Heart left ventricle (tissue), 16 donors: ENCODE data around the gene SYPL1. TPM values are rescaled to one million over a fixed set of nuclear protein-coding genes. Genes with fewer than 3 reads are reported as not detected.
A peak's percentile ranks its signal among the peaks of the same experiment; 100 is the strongest.

Experiments
- ATAC-seq, 4 donors: fragments of 200-7000 bp; cut with Tn5 transposase; one replicate each; pipeline ENCODE4 v1.9.1; 2020 to 2022; ENCODE audit warnings: moderate library complexity in 4 of 4, mild to moderate bottlenecking in 3 of 4, moderate number of reproducible peaks in 1 of 4
- DNase-seq, 5 donors: peaks; one replicate each; pipeline ENCODE4 v3.0.0-alpha.2; 2020
- H3K27ac ChIP-seq, 12 donors: fragments of 200-600 bp; sonication (generic) in 4 of 12; one replicate each; pipeline versions ENCODE4 v1.5.0 to v1.8.0; 2016 to 2022; ENCODE audit warnings: mild to moderate bottlenecking in 2 of 12
- H3K27me3 ChIP-seq, 9 donors: fragments of 200-600 bp; sonication (generic) in 2 of 9; one replicate each; pipeline versions ENCODE4 v1.5.1 to v1.8.0; 2016 to 2022; ENCODE audit warnings: mild to moderate bottlenecking in 3 of 9
- H3K36me3 ChIP-seq, 9 donors: fragments of 200-600 bp; sonication (generic) in 2 of 9; one replicate each; pipeline versions ENCODE4 v1.5.0 to v1.8.0; 2018 to 2022; ENCODE audit warnings: mild to moderate bottlenecking in 2 of 9
- H3K4me1 ChIP-seq, 12 donors: fragments of 200-600 bp; sonication (generic) in 4 of 12; one replicate each; pipeline versions ENCODE4 v1.5.0 to v1.8.0; 2016 to 2022; ENCODE audit warnings: mild to moderate bottlenecking in 3 of 12
- H3K4me3 ChIP-seq, 12 donors: fragments of 200-600 bp; sonication (generic) in 4 of 12; one replicate each; pipeline versions ENCODE4 v1.5.0 to v1.8.0; 2017 to 2022; ENCODE audit warnings: mild to moderate bottlenecking in 9 of 12, moderate library complexity in 4 of 12
- H3K9me3 ChIP-seq, 12 donors: fragments of 200-600 bp; sonication (generic) in 4 of 12; one replicate each; pipeline versions ENCODE4 v1.5.0 to v1.8.0; 2016 to 2022; ENCODE audit warnings: mild to moderate bottlenecking in 1 of 12
- CTCF ChIP-seq, 12 donors: fragments of 200-600 bp; sonication (generic) in 4 of 12; IDR thresholded peaks; one replicate each; pipeline versions ENCODE4 v1.5.0 to v1.8.0; 2018 to 2022; ENCODE audit warnings: antibody characterized with exemption in 12 of 12, mild to moderate bottlenecking in 5 of 12
- POLR2A ChIP-seq, 2 donors: fragments of 450-650 bp; IDR thresholded peaks; one replicate each; pipeline ENCODE4 v1.6.1; 2017; ENCODE audit warnings: antibody characterized with exemption in 2 of 2, mild to moderate bottlenecking in 2 of 2, moderate library complexity in 2 of 2
- WGBS, 4 donors: extraction: QIAGEN DNeasy Blood & Tissue Kit in 2 of 4; methylation state at CpG; one replicate each; pipeline versions ENCODE4 v1.1.5 to v1.1.7; 2013 to 2018; 5-methylcytosine and 5-hydroxymethylcytosine counted together
- intact Hi-C, 10 donors: fragments of 100-400 bp; cut with DNase I; formaldehyde crosslinking; loops; one replicate each; pipeline versions ENCODE4 v1.11.1 to v1.14.2; 2022
- polyA plus RNA-seq, 2 donors: library from polyadenylated mRNA; stranded (reverse); fragments of 200-250 nt; gene quantifications; one replicate each; pipeline ENCODE4 v1.2.3, GENCODE V29; 2013
- total RNA-seq, 9 donors: library from RNA; depleted of rRNA in 2 of 9; stranded (reverse); fragments of >200 nt in 2 of 9; fragmentation: NEBNext Ultra II Directional in 3 of 9; extraction: Animal tissue kit (Norgen Biotek cat#: 25700) in 3 of 9; gene quantifications; one replicate each; pipeline versions ENCODE4 v1.1.0 to v1.2.4, GENCODE V29; 2016 to 2023
- donor health status: ischemic (EF 13 %, LVEDD 7.1; RV severe dilation, severe dysfunction).
- donor health status: healthy with polysubstance abuse.
- donor health status: DM: no; HTN: yes; CAD: no.
- donor health status: DM: no; HTN: no; CAD: no.
- donor health status: ischemic (EF 25% LVEDD 6.9; RV normal size, moderate dysfunction).
- donor health status: ischemic (EF 25% LVEDD 5.7; RV mildly dilated, moderate dysfunction).
- donor health status: healthy.
- donor health status: DM: yes; HTN: yes; CAD: no.
- donor health status: ischemic (EF 35%, LVEDD 5.7; RV mildly dilated, moderate dysfunction).
- donor health status: nonischemic (EF 11% LVEDD 7.7; RV severe dilation, severe dysfunction).
- donor health status: DM: yes; HTN: yes; CAD: no.
- donor health status: PGD.
- donor health status: ischemic (EF 29% LVEDD 5.4; RV normal size, mild dysfunction).
- donor health status: nonischemic (EF 23%, LVEDD 6.1; RV moderate dilation, normal function).

The SYPL1 gene
- total and polyA plus RNA-seq, 11 donors = 70.6 to 99.8 (median 78.5) TPM

GRCh38 chr7:106042196-106042611 is 69.9 kb downstream of the SYPL1 start:
- Histone ChIP-seq H3K9me3 (no peaks in the 10 kb centered on the region), H3K27me3 (peaks cover 0 to 3% (median 0%) of the 10 kb centered on the region in 9 donors), H3K4me1 (peaks cover 0 to 14% (median 4%) of the 10 kb centered on the region in 12 donors), H3K4me3 (no peak overlapping the region), H3K36me3 (no peaks in the 10 kb centered on the region), H3K27ac (no peak overlapping the region)
- peak in 1 of 4 donors; percentile 7 for ATAC-seq
- 87 to 92% (median 90%) methylated on average over 4 of the region's 4 CpGs for WGBS, 4 donors
- DNase-seq = no peak
- TF ChIP-seq CTCF (IDR thresholded peaks at IDR 0.05) = no peak
- intact Hi-C loops = loop anchor here (1.0 to 10.0 kb wide), 13 partner anchors 105 to 390 kb away; partner anchors contain the start of gene ATXN7L1 (in 1 of the 10)

- no peak overlapping the region for H3K27ac ChIP-seq
- DNase-seq = no peak
- no peak overlapping the region for H3K4me3 ChIP-seq
- 53 to 65% (median 62%) methylated on average over 6 of the region's 6 CpGs for WGBS, 4 donors
- no peaks in the 10 kb centered on the region for H3K9me3 ChIP-seq
- no peaks in the 10 kb centered on the region for H3K36me3 ChIP-seq
- H3K4me1 ChIP-seq = peaks cover 0 to 14% (median 4%) of the 10 kb centered on the region in 12 donors
- H3K27me3 ChIP-seq = peaks cover 0 to 3% (median 0%) of the 10 kb centered on the region in 9 donors
- intact Hi-C loops = loop anchor here in 5 of 10 donors (2.0 to 10.0 kb wide), 6 partner anchors 104 to 389 kb away; no protein-coding TSS in a partner anchor
- peak in 3 of 4 donors; percentile 7 to 23 (median 15) for ATAC-seq
- TF ChIP-seq POLR2A (IDR thresholded peaks at IDR 0.05) = no peak
- TF ChIP-seq CTCF (IDR thresholded peaks at IDR 0.05) = peak; percentile 49 to 79 (median 62)
These were observed 70.9 kb downstream of the SYPL1 start for GRCh38 chr7:106041140-106041717.

Other genes starting within 250 kb of the SYPL1 start
- gene ATXN7L1, start 235.7 kb downstream of the SYPL1 start, total RNA-seq = 10 to 100 TPM in 1 of 9 donors, 1 to 10 TPM in 8; 2.3 to 10.6 (median 5.6) TPM
- 1 to 10 TPM; 2.0 to 2.6 TPM for gene ATXN7L1, start 235.7 kb downstream of the SYPL1 start, polyA plus RNA-seq
- 1 to 10 TPM in 8 of 9 donors, under 1 TPM in 1; 0.78 to 4.5 (median 1.4) TPM for gene CDHR3, start 149.0 kb downstream of the SYPL1 start, total RNA-seq
- 1 to 10 TPM in 1 of 2 donors, under 1 TPM in 1; 0.60 to 6.1 TPM for gene CDHR3, start 149.0 kb downstream of the SYPL1 start, polyA plus RNA-seq
- 100 to 1,000 TPM in 7 of 9 donors, 10 to 100 TPM in 2; 66.5 to 573 (median 131) TPM for gene NAMPT, start 172.7 kb upstream of the SYPL1 start, total RNA-seq
- gene NAMPT, start 172.7 kb upstream of the SYPL1 start, polyA plus RNA-seq = 100 to 1,000 TPM in 1 of 2 donors, 10 to 100 TPM in 1; 34.4 to 234 TPM